Stimulated activated CD4-positive, alpha-beta T cell treated with anti-CD3 and anti-CD28 coated beads, Interleukin-15, amount 100 ng/mL, for 24 hours (primary cell): ENCODE measurements around the gene CBFB.

Experiments
- DNase-seq: peaks from one replicate; pipeline ENCODE4 v3.0.0-alpha.2; 2020

CBFB gene

GRCh38 chr16:67052399-67052798, 23.4 kb downstream of the CBFB start:
- DNase-seq = no peak

- DNase-seq = no peak
Observed at GRCh38 chr16:67053767-67054334, 24.9 kb downstream of the CBFB start.

- no peak for DNase-seq
Observed at GRCh38 chr16:67054901-67055300, 26.0 kb downstream of the CBFB start.

- peak; percentile 30 for DNase-seq
Observed at GRCh38 chr16:67055712-67056487, 27.0 kb downstream of the CBFB start.

- no peak for DNase-seq
Observed at GRCh38 chr16:67063008-67063407, 34.1 kb downstream of the CBFB start.

- no peak for DNase-seq
Observed at GRCh38 chr16:67068212-67068753, 39.3 kb downstream of the CBFB start.

GRCh38 chr16:67071476-67072048, 42.6 kb downstream of the CBFB start:
- DNase-seq = no peak

GRCh38 chr16:67075331-67075730, 46.4 kb downstream of the CBFB start:
- no peak for DNase-seq

GRCh38 chr16:67077871-67078270, 48.9 kb downstream of the CBFB start:
- no peak for DNase-seq

GRCh38 chr16:67082100-67082499, 53.2 kb downstream of the CBFB start:
- DNase-seq = no peak

- DNase-seq = no peak
Observed at GRCh38 chr16:67082891-67083290, 53.9 kb downstream of the CBFB start.

GRCh38 chr16:67084345-67085028, 55.5 kb downstream of the CBFB start:
- no peak for DNase-seq

- DNase-seq = no peak
Observed at GRCh38 chr16:67086822-67087221, 57.9 kb downstream of the CBFB start.

- no peak for DNase-seq
Observed at GRCh38 chr16:67087291-67087690, 58.3 kb downstream of the CBFB start.

- no peak for DNase-seq
Observed at GRCh38 chr16:67087803-67088202, 58.9 kb downstream of the CBFB start.

- DNase-seq = no peak
Observed at GRCh38 chr16:67088551-67088950, 59.6 kb downstream of the CBFB start.

- no peak for DNase-seq
Observed at GRCh38 chr16:67089101-67089500, 60.2 kb downstream of the CBFB start.

- DNase-seq = no peak
Observed at GRCh38 chr16:67091906-67092566, 63.1 kb downstream of the CBFB start.

GRCh38 chr16:67093098-67093726, 64.3 kb downstream of the CBFB start:
- no peak for DNase-seq

GRCh38 chr16:67098599-67098998, 69.7 kb downstream of the CBFB start:
- DNase-seq = no peak

- DNase-seq = no peak
Observed at GRCh38 chr16:67100569-67101310, 71.8 kb downstream of the CBFB start.
